HG03460 (cell line): ENCODE measurements around the gene RAB13.

Source experiments
- ATAC-seq: cut with Tn5 transposase; IDR thresholded peaks from one replicate; pipeline ENCODE4 v1.9.1; 2021; ENCODE audit not compliant: unreplicated experiment

The RAB13 gene

GRCh38 chr1:153957744-153958110 lies 28.4 kb downstream of the RAB13 start:
- ATAC-seq, result peak; percentile 28

- ATAC-seq, result no peak
These were observed 29.0 kb downstream of the RAB13 start for GRCh38 chr1:153956997-153957715.

- no peak for ATAC-seq
These were observed 31.3 kb downstream of the RAB13 start for GRCh38 chr1:153954826-153955225.

GRCh38 chr1:153953859-153954365 lies 32.2 kb downstream of the RAB13 start:
- ATAC-seq, result no peak

GRCh38 chr1:153951801-153952200 lies 34.3 kb downstream of the RAB13 start:
- no peak for ATAC-seq

- ATAC-seq, result no peak
These were observed 35.0 kb downstream of the RAB13 start for GRCh38 chr1:153951183-153951582.

- peak; percentile 56 for ATAC-seq
These were observed 39.4 kb downstream of the RAB13 start, which contains the start of gene DENND4B for GRCh38 chr1:153946622-153947241. Gene DENND4B (minus strand): TSS chr1:153946718. CDS start chr1:153944374, 2,344 bp downstream.

GRCh38 chr1:153945795-153946621 lies 40.1 kb downstream of the RAB13 start:
- peak; percentile 60 for ATAC-seq

- peak; percentile 30 for ATAC-seq
These were observed 40.9 kb downstream of the RAB13 start for GRCh38 chr1:153945131-153945794.

GRCh38 chr1:153944827-153945117 lies 41.4 kb downstream of the RAB13 start:
- ATAC-seq, result no peak

- ATAC-seq, result no peak
These were observed 41.9 kb downstream of the RAB13 start for GRCh38 chr1:153944005-153944826.

- ATAC-seq, result no peak
These were observed 43.2 kb downstream of the RAB13 start for GRCh38 chr1:153942766-153943549.

GRCh38 chr1:153941826-153942725 lies 44.1 kb downstream of the RAB13 start:
- ATAC-seq, result no peak

- no peak for ATAC-seq
These were observed 45.4 kb downstream of the RAB13 start for GRCh38 chr1:153940756-153941155.

GRCh38 chr1:153939476-153939875 lies 46.7 kb downstream of the RAB13 start:
- no peak for ATAC-seq

- ATAC-seq, result no peak
These were observed 47.1 kb downstream of the RAB13 start for GRCh38 chr1:153938996-153939395.

GRCh38 chr1:153937331-153937730 lies 48.8 kb downstream of the RAB13 start:
- ATAC-seq, result no peak

- no peak for ATAC-seq
These were observed 49.9 kb downstream of the RAB13 start for GRCh38 chr1:153936011-153936802.
